HFFc6 (cell line): ENCODE data around the gene RFLNA. TPM values are rescaled to one million over a fixed set of nuclear protein-coding genes. Genes with fewer than 3 reads are reported as not detected.

Experiments used
- DNase-seq: peaks from one replicate; pipeline ENCODE4 v3.0.0-alpha.2; 2018
- H3K27ac Mint-ChIP-seq: 2 replicates; pipeline ENCODE4 v1.8.0; 2020; ENCODE audit warnings: mild to moderate bottlenecking, mixed read lengths
- H3K27me3 Mint-ChIP-seq: 2 replicates; pipeline ENCODE4 v1.8.0; 2021; ENCODE audit warnings: mild to moderate bottlenecking, moderate library complexity, mixed read lengths; ENCODE audit not compliant: insufficient read depth
- H3K36me3 Mint-ChIP-seq: 2 replicates; pipeline ENCODE4 v1.8.0; 2021; ENCODE audit warnings: low read depth, mixed read lengths
- H3K4me1 Mint-ChIP-seq: 2 replicates; pipeline ENCODE4 v1.8.0; 2020; ENCODE audit warnings: low read depth, mixed read lengths
- H3K4me3 Mint-ChIP-seq: 2 replicates; pipeline ENCODE4 v1.8.0; 2020; ENCODE audit warnings: mild to moderate bottlenecking, moderate library complexity, mixed read lengths
- H3K9me3 Mint-ChIP-seq: 2 replicates; pipeline ENCODE4 v1.8.0; 2020; ENCODE audit warnings: mild to moderate bottlenecking, mixed read lengths
- CTCF ChIP-seq: fragments of 200-600 bp; sonication (generic); IDR thresholded peaks from 2 replicates; pipeline ENCODE4 v1.5.0; 2021; ENCODE audit warnings: antibody characterized with exemption, mild to moderate bottlenecking
- total RNA-seq, 6 experiments: library from RNA; stranded (reverse); fragmentation: NEBNext Ultra II Directional; extraction: Animal tissue kit (Norgen Biotek cat#: 25700); gene quantifications; 2 replicates in 1 of 6; 3 replicates in 5 of 6; pipeline ENCODE4 v1.2.3, GENCODE V29; 2021

RFLNA gene
- total RNA-seq, 6 experiments from 2014 or later = not detected

GRCh38 chr12:124323771-124324530 lies 29.1 kb downstream of the RFLNA start:
- H3K27ac Mint-ChIP-seq = peak overlapping the region; percentile 59
- H3K4me3 Mint-ChIP-seq = peak overlapping the region; percentile 51; the same call in 1 of the 2 replicates
- peaks cover 22% of the 10 kb centered on the region for H3K9me3 Mint-ChIP-seq
- H3K36me3 Mint-ChIP-seq = peaks cover 29% of the 10 kb centered on the region
- DNase-seq = no peak
- TF ChIP-seq CTCF = no peak
- H3K27me3 Mint-ChIP-seq = peaks cover 39% of the 10 kb centered on the region
- no peaks in the 10 kb centered on the region; the same call in 1 of the 2 replicates for H3K4me1 Mint-ChIP-seq

- TF ChIP-seq CTCF = no peak
- H3K4me3 Mint-ChIP-seq = peak overlapping the region; percentile 34; the same call in 1 of the 2 replicates
- H3K27ac Mint-ChIP-seq = no peak overlapping the region; the same call in 1 of the 2 replicates
- H3K9me3 Mint-ChIP-seq = peaks cover 21% of the 10 kb centered on the region
- DNase-seq = no peak
- peaks cover 40% of the 10 kb centered on the region for H3K36me3 Mint-ChIP-seq
- H3K27me3 Mint-ChIP-seq = peaks cover 38% of the 10 kb centered on the region
- H3K4me1 Mint-ChIP-seq = no peaks in the 10 kb centered on the region; the same call in 1 of the 2 replicates
These were observed 30.2 kb downstream of the RFLNA start for GRCh38 chr12:124324803-124325705.

- no peak overlapping the region for H3K27ac Mint-ChIP-seq
- TF ChIP-seq CTCF = 0 out of 2 replicates have a peak, but pooled peaks have one; percentile 16
- DNase-seq = no peak
- H3K4me3 Mint-ChIP-seq = no peak overlapping the region
- peaks cover 21% of the 10 kb centered on the region for H3K9me3 Mint-ChIP-seq
- H3K36me3 Mint-ChIP-seq = peaks cover 44% of the 10 kb centered on the region
- H3K27me3 Mint-ChIP-seq = peaks cover 34% of the 10 kb centered on the region
- no peaks in the 10 kb centered on the region; the same call in 1 of the 2 replicates for H3K4me1 Mint-ChIP-seq
These were observed 31.2 kb downstream of the RFLNA start for GRCh38 chr12:124326104-124326503.

GRCh38 chr12:124326871-124327270 lies 32.0 kb downstream of the RFLNA start:
- peaks cover 44% of the 10 kb centered on the region for H3K36me3 Mint-ChIP-seq
- TF ChIP-seq CTCF = no peak

GRCh38 chr12:124327362-124328043 lies 32.6 kb downstream of the RFLNA start:
- Mint-ChIP-seq H3K27ac (no peak overlapping the region), H3K4me1 (no peaks in the 10 kb centered on the region), H3K27me3 (peaks cover 30% of the 10 kb centered on the region), H3K4me3 (no peak overlapping the region; the same call in 1 of the 2 replicates), H3K36me3 (peaks cover 44% of the 10 kb centered on the region), H3K9me3 (peaks cover 21% of the 10 kb centered on the region)
- DNase-seq = no peak
- TF ChIP-seq CTCF = no peak

More at GRCh38 chr12:124326871-124327270, 32.0 kb downstream of the RFLNA start:
- H3K9me3 Mint-ChIP-seq = peaks cover 21% of the 10 kb centered on the region
- no peaks in the 10 kb centered on the region; the same call in 1 of the 2 replicates for H3K4me1 Mint-ChIP-seq
- no peak for DNase-seq
- H3K27ac Mint-ChIP-seq = no peak overlapping the region
- peaks cover 36% of the 10 kb centered on the region for H3K27me3 Mint-ChIP-seq
- no peak overlapping the region for H3K4me3 Mint-ChIP-seq
